Cortex of kidney (tissue), 1 donor: ENCODE data around the gene PCGF3.
"Not testable (repeated sequence)": the region's sequence is repeated elsewhere in the genome, so short reads cannot be mapped to it uniquely, and the experiment has no call there.

ENCODE experiments used
- DNase-seq: peaks from one replicate; lab custom pipeline; 2025; lab: John Stamatoyannopoulos, UW

Gene PCGF3

GRCh38 chr4:725391-726234, 20.0 kb downstream of the PCGF3 start:
- no peak for DNase-seq

- DNase-seq = no peak
Observed at GRCh38 chr4:726235-726787, 20.7 kb downstream of the PCGF3 start.

GRCh38 chr4:726838-727237, 21.2 kb downstream of the PCGF3 start:
- no peak for DNase-seq

GRCh38 chr4:727576-727975, 21.9 kb downstream of the PCGF3 start:
- no peak for DNase-seq

GRCh38 chr4:729336-730315, 24.0 kb downstream of the PCGF3 start:
- DNase-seq = no peak

- no peak for DNase-seq
Observed at GRCh38 chr4:730511-730910, 24.9 kb downstream of the PCGF3 start.

GRCh38 chr4:730946-731904, 25.6 kb downstream of the PCGF3 start:
- DNase-seq = not testable (repeated sequence)

- not testable (repeated sequence) for DNase-seq
Observed at GRCh38 chr4:731954-732353, 26.3 kb downstream of the PCGF3 start.

GRCh38 chr4:732486-732885, 26.9 kb downstream of the PCGF3 start:
- DNase-seq = no peak

GRCh38 chr4:732911-733630, 27.4 kb downstream of the PCGF3 start:
- DNase-seq = no peak

GRCh38 chr4:733631-733980, 28.0 kb downstream of the PCGF3 start:
- DNase-seq = no peak

GRCh38 chr4:734075-734474, 28.4 kb downstream of the PCGF3 start:
- no peak for DNase-seq

GRCh38 chr4:734951-735350, 29.3 kb downstream of the PCGF3 start:
- DNase-seq = no peak

- no peak for DNase-seq
Observed at GRCh38 chr4:735583-735982, 30.0 kb downstream of the PCGF3 start.

GRCh38 chr4:736561-736960, 30.9 kb downstream of the PCGF3 start:
- not testable (repeated sequence) for DNase-seq

- no peak for DNase-seq
Observed at GRCh38 chr4:738781-739280, 33.2 kb downstream of the PCGF3 start.

- no peak for DNase-seq
Observed at GRCh38 chr4:739569-739968, 33.9 kb downstream of the PCGF3 start.

- DNase-seq = no peak
Observed at GRCh38 chr4:740011-740410, 34.4 kb downstream of the PCGF3 start.

GRCh38 chr4:740656-741282, 35.1 kb downstream of the PCGF3 start:
- no peak for DNase-seq

- DNase-seq = no peak
Observed at GRCh38 chr4:742096-742741, 36.6 kb downstream of the PCGF3 start.
